Activated naive CD4-positive, alpha-beta T cell treated with anti-CD3 and anti-CD28 coated beads, Interleukin-2, amount 50 U/mL, for 16 hours (primary cell): ENCODE data around the gene KIF24.
"Not testable (repeated sequence)": the region's sequence is repeated elsewhere in the genome, so short reads cannot be mapped to it uniquely, and the experiment has no call there.

Experiments used
- DNase-seq: peaks from one replicate; pipeline ENCODE4 v3.0.0-alpha.2; 2020

The KIF24 gene

DNA sequence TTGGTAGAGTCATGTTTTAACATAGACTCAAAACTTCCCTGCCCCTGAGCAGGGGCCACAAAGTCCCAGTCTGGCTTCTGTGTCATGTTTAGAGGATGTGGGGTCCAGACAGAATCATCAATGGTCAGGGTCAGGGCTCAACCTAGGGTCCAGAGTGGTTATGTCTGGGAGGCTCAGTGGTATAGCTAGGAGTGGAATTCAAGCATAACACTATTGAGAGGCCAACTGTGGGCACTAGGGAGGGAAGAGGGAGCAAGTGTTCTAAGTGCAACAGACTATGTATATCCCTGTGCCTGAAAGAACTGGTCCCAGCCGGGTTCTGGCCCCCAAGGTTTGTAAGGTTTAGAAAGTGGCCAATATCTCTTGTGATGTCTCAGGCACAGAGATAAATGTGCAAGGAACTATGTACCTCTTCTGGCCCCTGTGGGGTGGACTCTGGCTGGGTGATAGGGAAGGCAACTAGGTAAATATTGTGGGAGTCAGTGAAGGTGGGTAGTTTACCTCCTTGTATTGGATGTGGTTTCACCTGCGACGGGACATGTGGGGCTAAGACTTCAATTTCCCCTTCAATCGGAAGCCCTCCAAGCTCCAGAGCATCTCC, 33.6 kb upstream of the KIF24 start:
- no peak for DNase-seq

DNA sequence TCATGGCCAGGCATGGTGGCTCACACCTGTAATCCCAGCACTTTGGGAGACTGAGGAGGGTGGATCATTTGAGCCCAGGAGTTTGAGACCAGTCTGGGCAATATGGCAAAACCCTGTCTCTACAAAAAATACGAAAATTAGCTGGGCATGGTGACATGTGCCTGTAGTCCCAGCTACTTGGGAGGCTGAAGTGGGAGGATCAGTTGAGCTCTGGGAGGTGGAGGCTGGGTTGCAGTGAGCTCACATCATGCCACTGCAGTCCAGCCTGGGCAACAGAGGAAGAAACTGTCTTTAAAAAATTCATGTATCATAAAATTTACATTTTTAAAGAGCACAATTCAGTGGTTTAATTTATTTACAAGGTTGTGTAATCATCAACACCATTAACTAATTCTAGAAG, 23.9 kb upstream of the KIF24 start:
- not testable (repeated sequence) for DNase-seq

- not testable (repeated sequence) for DNase-seq
Measured at GRCh38 chr9:34352122-34352652, 23.1 kb upstream of the KIF24 start.

DNA sequence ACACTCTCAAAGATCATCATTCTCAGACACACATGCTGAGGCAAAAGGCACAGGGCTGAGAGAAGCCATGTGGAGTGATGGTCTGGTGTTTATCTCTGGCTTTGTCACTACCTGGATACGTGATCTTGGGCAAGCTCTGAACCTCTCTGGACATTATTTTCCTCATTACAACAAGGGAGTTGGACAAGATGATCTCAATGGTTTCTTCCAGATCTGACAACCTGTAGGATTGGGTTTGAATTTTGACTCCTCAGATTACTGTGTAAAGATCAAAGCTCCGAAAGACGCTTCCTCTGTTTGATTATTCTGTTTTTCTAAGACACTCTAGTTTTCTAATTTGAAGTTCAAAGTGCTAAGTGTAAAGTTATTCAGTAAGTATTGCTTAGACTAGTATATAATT, 20.3 kb upstream of the KIF24 start:
- no peak for DNase-seq

- DNase-seq, result no peak
Measured at GRCh38 chr9:34347800-34348158, 18.7 kb upstream of the KIF24 start.

GRCh38 chr9:34346873-34347799, 18.1 kb upstream of the KIF24 start:
- no peak for DNase-seq

GRCh38 chr9:34343605-34344004, 14.5 kb upstream of the KIF24 start:
- DNase-seq, result no peak

- DNase-seq, result no peak
Measured at GRCh38 chr9:34343090-34343489, 14.0 kb upstream of the KIF24 start.

DNA sequence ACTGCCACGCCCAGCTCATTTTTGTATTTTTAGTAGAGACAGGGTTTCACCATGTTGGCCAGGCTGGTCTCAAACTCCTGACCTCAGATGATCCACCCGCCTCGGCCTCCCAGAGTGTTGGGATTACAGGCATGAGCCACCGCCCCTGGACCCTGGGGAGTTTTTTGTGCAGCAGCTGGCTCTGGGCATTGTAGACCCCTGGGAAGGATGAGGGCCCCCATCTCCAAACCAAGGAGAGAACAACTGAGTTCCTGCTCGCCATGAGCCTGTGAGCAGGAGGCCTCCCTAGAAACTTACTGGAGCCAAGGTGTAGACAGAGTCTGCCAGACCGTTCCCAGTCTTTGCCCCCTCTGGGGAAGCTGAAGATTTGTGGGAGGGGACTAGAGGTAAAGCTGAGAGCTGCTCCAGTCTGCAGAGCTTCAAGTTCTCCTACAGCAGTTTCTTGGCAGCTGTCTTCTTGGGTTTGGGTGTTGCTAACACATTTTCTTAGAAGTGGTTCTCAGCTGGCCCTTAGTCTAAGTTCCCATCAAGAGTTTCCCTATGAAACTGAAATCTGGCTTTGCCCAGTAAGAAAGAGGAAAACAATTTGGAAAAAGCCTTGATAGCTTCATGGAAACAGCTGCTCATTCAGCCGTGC, 12.7 kb upstream of the KIF24 start:
- DNase-seq, result no peak

DNA sequence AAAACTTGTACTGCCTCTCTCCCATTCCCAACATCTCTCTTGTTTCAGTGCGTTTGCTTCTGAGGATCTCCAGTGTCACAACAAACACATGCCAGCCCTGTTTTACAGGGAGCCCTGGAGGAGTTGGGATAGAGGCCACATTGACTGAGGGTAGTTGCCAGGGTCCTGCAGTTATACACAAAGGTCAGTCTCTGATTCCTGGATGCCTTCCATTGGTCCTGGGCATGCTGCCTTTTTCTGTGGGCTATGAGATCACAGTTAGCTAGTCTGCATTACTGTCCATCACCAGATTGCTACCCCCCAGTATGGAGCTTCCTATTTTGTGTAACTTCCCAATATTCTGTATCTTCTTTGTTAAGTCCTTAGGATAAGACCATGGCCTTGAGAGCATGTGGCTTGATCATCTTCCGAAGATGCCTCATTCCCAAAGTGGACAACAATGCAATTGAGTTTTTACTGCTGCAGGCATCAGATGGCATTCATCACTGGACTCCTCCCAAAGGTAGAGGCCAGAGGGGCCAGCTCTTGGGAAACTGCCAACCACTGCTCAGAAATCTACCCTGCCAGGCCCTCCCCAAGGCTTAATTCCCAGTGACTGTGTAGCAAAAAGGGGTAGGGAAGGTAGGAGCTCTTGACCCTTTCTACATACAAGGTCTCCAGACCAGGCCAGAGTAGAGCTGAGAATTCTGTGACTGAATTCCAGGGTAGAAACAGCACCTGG, 9.8 kb upstream of the KIF24 start:
- DNase-seq, result no peak

DNA sequence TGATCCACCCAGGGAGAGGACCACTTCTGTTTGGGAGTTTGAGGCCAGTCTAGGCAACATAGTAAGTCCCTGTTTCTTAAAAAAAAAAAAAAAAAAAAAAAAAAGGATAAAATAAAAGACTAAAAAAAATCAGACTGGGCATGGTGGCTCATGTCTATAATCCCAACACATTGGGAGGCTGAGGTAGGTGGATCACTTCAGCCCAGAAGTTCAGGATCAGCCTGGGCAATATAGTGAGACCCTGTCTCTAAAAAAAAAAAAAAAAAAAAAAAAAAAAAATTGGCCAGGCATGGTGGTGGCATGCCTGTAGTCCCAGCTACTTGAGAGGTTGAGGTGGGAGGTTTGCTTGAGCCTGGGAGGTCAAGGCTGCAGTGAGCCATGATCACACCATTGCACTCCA, 9.0 kb upstream of the KIF24 start:
- not testable (repeated sequence) for DNase-seq

DNA sequence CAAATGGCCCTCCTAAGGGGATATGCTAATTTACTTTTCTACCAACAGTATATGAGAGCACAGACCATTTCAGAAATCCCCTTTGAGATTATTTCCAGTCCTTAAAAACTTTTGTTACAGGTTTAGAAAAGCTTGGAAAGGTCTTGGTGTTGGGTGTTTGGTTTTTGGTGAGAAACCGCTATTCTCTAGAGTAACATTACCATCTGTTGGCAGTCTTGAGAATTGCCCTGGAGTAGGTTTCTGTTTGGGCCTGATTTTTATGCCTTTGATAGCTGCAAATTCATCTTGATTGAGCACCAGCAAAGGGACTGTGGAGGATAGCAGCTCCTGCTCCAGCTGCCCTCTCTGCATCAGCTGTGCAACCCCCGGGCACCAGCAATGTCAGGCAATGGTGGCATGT, 8.3 kb upstream of the KIF24 start:
- DNase-seq, result no peak

GRCh38 chr9:34335376-34335775, 6.3 kb upstream of the KIF24 start:
- DNase-seq, result no peak

- DNase-seq, result no peak
Measured at GRCh38 chr9:34334916-34335315, 5.8 kb upstream of the KIF24 start.

GRCh38 chr9:34334337-34334824, 5.3 kb upstream of the KIF24 start:
- no peak for DNase-seq

- DNase-seq, result no peak
Measured at GRCh38 chr9:34333836-34334235, 4.8 kb upstream of the KIF24 start.

GRCh38 chr9:34332076-34332964, 3.3 kb upstream of the KIF24 start:
- DNase-seq, result no peak

GRCh38 chr9:34331196-34331595, 2.1 kb upstream of the KIF24 start:
- DNase-seq, result no peak

- no peak for DNase-seq
Measured at GRCh38 chr9:34328500-34328986, 525 bp downstream of the KIF24 start.

DNA sequence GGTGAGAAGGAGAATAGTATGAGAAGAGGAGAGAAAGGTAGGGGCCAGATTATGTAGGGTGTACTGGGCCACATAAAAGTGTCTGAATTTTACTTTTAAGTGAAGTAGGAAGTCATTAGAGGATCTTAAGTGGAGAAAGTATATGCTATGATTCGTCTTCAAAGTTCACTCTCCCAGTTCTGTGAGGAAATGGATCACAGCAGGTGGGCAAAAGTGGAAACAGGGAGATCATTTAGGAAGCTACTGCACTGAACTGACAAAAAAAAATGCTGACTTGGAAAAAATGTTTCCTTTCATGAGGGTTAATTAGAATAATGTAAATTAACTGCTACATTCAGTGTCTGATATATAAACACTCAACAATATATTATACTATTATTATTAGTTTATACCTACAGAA, 2.4 kb downstream of the KIF24 start:
- no peak for DNase-seq

- DNase-seq, result no peak
Measured at GRCh38 chr9:34322899-34323591, 6.0 kb downstream of the KIF24 start.
